ENCODE data around the gene C6orf89. TPM values are rescaled to one million over a fixed set of nuclear protein-coding genes. Genes with fewer than 3 reads are reported as not detected.

Gene C6orf89
- total RNA-seq, 4 donors from 2014 or later, result 25.6 to 39.1 (median 28.9) TPM

- no peaks in the 10 kb centered on the region for H3K27me3 ChIP-seq
- no peaks in the 10 kb centered on the region for H3K9me3 ChIP-seq
- TF ChIP-seq CTCF (IDR thresholded peaks at IDR 0.05), result no peak
- no peak for TF ChIP-seq POLR2A (IDR thresholded peaks at IDR 0.05)
- no peak for DNase-seq
- peaks cover 0 to 47% (median 0%) of the 10 kb centered on the region in 3 donors for H3K36me3 ChIP-seq
- no peak overlapping the region for H3K4me3 ChIP-seq
- H3K4me1 ChIP-seq, result no peaks in the 10 kb centered on the region
- H3K27ac ChIP-seq, result no peak overlapping the region
These were observed 22.0 kb downstream of the C6orf89 start for GRCh38 chr6:36907781-36908180.

- H3K27ac ChIP-seq, result no peak overlapping the region
- DNase-seq, result no peak
- TF ChIP-seq POLR2A (IDR thresholded peaks at IDR 0.05) (no peak), CTCF (IDR thresholded peaks at IDR 0.05) (no peak)
- peaks cover 0 to 42% (median 0%) of the 10 kb centered on the region in 3 donors for H3K36me3 ChIP-seq
- peaks cover 0 to 10% (median 0%) of the 10 kb centered on the region in 4 donors for H3K4me1 ChIP-seq
- no peaks in the 10 kb centered on the region for H3K27me3 ChIP-seq
- no peak overlapping the region for H3K4me3 ChIP-seq
- H3K9me3 ChIP-seq, result no peaks in the 10 kb centered on the region
These were observed 23.0 kb downstream of the C6orf89 start for GRCh38 chr6:36908747-36909146.

- H3K36me3 ChIP-seq, result peaks cover 0 to 43% (median 0%) of the 10 kb centered on the region in 3 donors
- no peak for TF ChIP-seq POLR2A (IDR thresholded peaks at IDR 0.05)
- no peak for TF ChIP-seq CTCF (IDR thresholded peaks at IDR 0.05)
- no peak overlapping the region for H3K4me3 ChIP-seq
- no peaks in the 10 kb centered on the region for H3K27me3 ChIP-seq
- peak in 2 of 3 donors; percentile 44 to 59 for DNase-seq
- peak overlapping the region in 3 of 4 donors; percentile 35 to 63 (median 62) for H3K27ac ChIP-seq
- no peaks in the 10 kb centered on the region for H3K9me3 ChIP-seq
- H3K4me1 ChIP-seq, result peaks cover 0 to 15% (median 0%) of the 10 kb centered on the region in 4 donors
These were observed 26.3 kb downstream of the C6orf89 start for GRCh38 chr6:36912030-36912454.

- H3K27me3 ChIP-seq, result no peaks in the 10 kb centered on the region
- peaks cover 0 to 15% (median 0%) of the 10 kb centered on the region in 4 donors for H3K4me1 ChIP-seq
- peaks cover 0 to 43% (median 0%) of the 10 kb centered on the region in 3 donors for H3K36me3 ChIP-seq
- H3K27ac ChIP-seq, result peak overlapping the region in 3 of 4 donors; percentile 40 to 63 (median 62)
- peak in 1 of 3 donors; percentile 59 for DNase-seq
- H3K9me3 ChIP-seq, result no peaks in the 10 kb centered on the region
- TF ChIP-seq POLR2A (IDR thresholded peaks at IDR 0.05), result no peak
- no peak for TF ChIP-seq CTCF (IDR thresholded peaks at IDR 0.05)
- no peak overlapping the region for H3K4me3 ChIP-seq
These were observed 26.8 kb downstream of the C6orf89 start for GRCh38 chr6:36912586-36912985.

GRCh38 chr6:36913082-36913481, 27.3 kb downstream of the C6orf89 start:
- H3K36me3 ChIP-seq, result peaks cover 0 to 48% (median 0%) of the 10 kb centered on the region in 3 donors
- H3K9me3 ChIP-seq, result no peaks in the 10 kb centered on the region
- H3K4me3 ChIP-seq, result no peak overlapping the region
- H3K27ac ChIP-seq, result peak overlapping the region; percentile 6 to 63 (median 40)
- no peak for DNase-seq
- no peaks in the 10 kb centered on the region for H3K27me3 ChIP-seq
- TF ChIP-seq CTCF (IDR thresholded peaks at IDR 0.05) (no peak), POLR2A (IDR thresholded peaks at IDR 0.05) (no peak)
- H3K4me1 ChIP-seq, result peaks cover 0 to 15% (median 0%) of the 10 kb centered on the region in 4 donors

All from Peyer's patch (tissue), 4 donors.